T-helper 1 cell treated with Interleukin-12 subunit alpha and Interleukin-12 subunit beta and Interleukin-4 antibody, amounts not matched to agents 30 ng/mL and 1 ng/mL, for 36 hours (primary cell): ENCODE measurements around the gene FIP1L1. TPM values are rescaled to one million over a fixed set of nuclear protein-coding genes. Genes with fewer than 3 reads are reported as not detected.

Source experiments
- intact Hi-C: fragments of 100-400 bp; cut with micrococcal nuclease; formaldehyde crosslinking; loops from one replicate; pipeline ENCODE4 v1.15.1; 2024
- total RNA-seq: library from RNA; stranded (reverse); gene quantifications from 2 replicates; pipeline ENCODE4 v1.2.3, GENCODE V29; 2022

Gene FIP1L1
- total RNA-seq, 1 donor from 2014 or later: 83.8 TPM

GRCh38 chr4:53498706-53499105, 121.3 kb downstream of the FIP1L1 start:
- intact Hi-C loops: no loop called here

GRCh38 chr4:53499791-53500190, 122.3 kb downstream of the FIP1L1 start:
- intact Hi-C loops: no loop called here

- intact Hi-C loops: no loop called here
These were observed 123.1 kb downstream of the FIP1L1 start for GRCh38 chr4:53500546-53500945.

- intact Hi-C loops: no loop called here
These were observed 124.1 kb downstream of the FIP1L1 start for GRCh38 chr4:53501561-53501960.

GRCh38 chr4:53502094-53502493, 124.7 kb downstream of the FIP1L1 start:
- intact Hi-C loops: no loop called here

- intact Hi-C loops: no loop called here
These were observed 128.5 kb downstream of the FIP1L1 start for GRCh38 chr4:53505947-53506346.

- intact Hi-C loops: no loop called here
These were observed 129.6 kb downstream of the FIP1L1 start for GRCh38 chr4:53507058-53507457.

- intact Hi-C loops: no loop called here
These were observed 130.3 kb downstream of the FIP1L1 start for GRCh38 chr4:53507671-53508286.

GRCh38 chr4:53508446-53508845, 131.0 kb downstream of the FIP1L1 start:
- intact Hi-C loops: no loop called here

- intact Hi-C loops: no loop called here
These were observed 132.9 kb downstream of the FIP1L1 start for GRCh38 chr4:53510321-53510720.

Other genes with a start within 250 kb of the FIP1L1 start
- 29.9 and 30.3 TPM in 2 replicates for gene SCFD2, start 11.6 kb upstream of the FIP1L1 start, total RNA-seq
- not detected in 2 replicates for gene LNX1, start 213.8 kb downstream of the FIP1L1 start, total RNA-seq